ENCODE results near the gene PKD2.

GRCh38 chr4:87986508-87986907 lies 20.9 kb upstream of the PKD2 start:
- TF ChIP-seq CTCF (conservative IDR thresholded peaks at IDR 0.05 in 1 of 2, IDR thresholded peaks at IDR 0.05 in 1 of 2; ENCODE audit: low read depth in 1 of 2, low read length in 2 of 2) (no peak), EZH2 (IDR thresholded peaks at IDR 0.05; ENCODE audit: low read length, missing control alignments) (no peak)

Data from fibroblast of lung (primary cell).